Choroid plexus epithelial cell (primary cell): Measurements from ENCODE around the gene RPL10A.

Experiments used
- DNase-seq: peaks from one replicate; pipeline ENCODE4 v3.0.0-alpha.2; 2010; ENCODE audit warnings: low read depth
- H3K4me3 ChIP-seq: 2 replicates; pipeline ENCODE4 v1.5.1; 2011; ENCODE audit warnings: low read depth, mild to moderate bottlenecking, control low read depth, low read length, moderate library complexity
- TF ChIP-seq, protein P1 (sequence below): conservative IDR thresholded peaks from 2 replicates; pipeline ENCODE4 v1.5.1; 2011; ENCODE audit warnings: low read depth, mild to moderate bottlenecking, control low read depth, inconsistent platforms, low read length, moderate library complexity

RPL10A gene

DNA sequence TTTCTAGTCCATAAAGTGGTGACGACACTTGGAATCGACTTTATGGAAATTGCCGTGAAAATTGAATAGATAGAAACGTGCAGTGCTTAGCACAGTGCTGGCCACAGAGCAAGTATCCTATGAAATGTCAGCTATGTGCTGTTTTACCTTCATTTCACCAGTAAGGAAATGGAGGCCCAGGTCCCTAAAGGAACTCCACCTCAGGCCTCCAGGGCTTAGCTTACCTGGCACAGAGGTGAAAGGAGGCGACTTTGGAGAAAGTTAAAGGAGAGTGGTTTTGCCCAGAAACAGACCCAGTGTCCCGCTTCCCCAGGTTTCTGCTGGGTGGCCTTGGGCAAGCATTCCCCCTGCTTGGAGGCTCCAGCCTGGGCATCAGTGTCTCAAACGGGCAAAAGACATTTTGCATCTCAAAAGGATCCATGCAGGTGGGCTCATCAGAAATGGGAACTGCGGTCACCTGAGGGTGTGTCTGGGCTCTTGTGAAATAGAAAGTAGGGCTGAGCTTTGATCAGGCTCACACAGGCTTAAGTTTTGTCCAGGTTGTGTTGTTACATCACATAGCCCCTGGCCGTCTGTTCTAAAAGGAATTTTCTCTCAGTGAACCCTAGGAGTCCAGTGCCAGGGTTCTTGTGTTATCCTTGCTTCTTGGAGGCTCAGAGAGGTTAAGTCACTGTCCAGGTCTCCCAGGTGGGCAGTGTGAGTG is 51.3 kb downstream of the RPL10A start:
- no peak for DNase-seq
- H3K4me3 ChIP-seq: no peak overlapping the region
- TF ChIP-seq, protein P1, sequence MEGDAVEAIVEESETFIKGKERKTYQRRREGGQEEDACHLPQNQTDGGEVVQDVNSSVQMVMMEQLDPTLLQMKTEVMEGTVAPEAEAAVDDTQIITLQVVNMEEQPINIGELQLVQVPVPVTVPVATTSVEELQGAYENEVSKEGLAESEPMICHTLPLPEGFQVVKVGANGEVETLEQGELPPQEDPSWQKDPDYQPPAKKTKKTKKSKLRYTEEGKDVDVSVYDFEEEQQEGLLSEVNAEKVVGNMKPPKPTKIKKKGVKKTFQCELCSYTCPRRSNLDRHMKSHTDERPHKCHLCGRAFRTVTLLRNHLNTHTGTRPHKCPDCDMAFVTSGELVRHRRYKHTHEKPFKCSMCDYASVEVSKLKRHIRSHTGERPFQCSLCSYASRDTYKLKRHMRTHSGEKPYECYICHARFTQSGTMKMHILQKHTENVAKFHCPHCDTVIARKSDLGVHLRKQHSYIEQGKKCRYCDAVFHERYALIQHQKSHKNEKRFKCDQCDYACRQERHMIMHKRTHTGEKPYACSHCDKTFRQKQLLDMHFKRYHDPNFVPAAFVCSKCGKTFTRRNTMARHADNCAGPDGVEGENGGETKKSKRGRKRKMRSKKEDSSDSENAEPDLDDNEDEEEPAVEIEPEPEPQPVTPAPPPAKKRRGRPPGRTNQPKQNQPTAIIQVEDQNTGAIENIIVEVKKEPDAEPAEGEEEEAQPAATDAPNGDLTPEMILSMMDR: no peak
